Right lung (tissue), 5 donors: ENCODE measurements around the gene B4GAT1. TPM values are rescaled to one million over a fixed set of nuclear protein-coding genes. Genes with fewer than 3 reads are reported as not detected.
"Not testable (repeated sequence)": the region's sequence is repeated elsewhere in the genome, so short reads cannot be mapped to it uniquely, and the experiment has no call there.

Experiments used
- DNase-seq, 2 donors: peaks; one replicate each; pipeline ENCODE4 v3.0.0-alpha.2; 2013
- polyA plus RNA-seq, 5 donors: library from polyadenylated mRNA; unstranded; fragments of 120-200 nt; gene quantifications; one replicate each; pipeline versions ENCODE4 v1.2.1 to v1.2.3, GENCODE V29; 2013; ENCODE audit warnings: inconsistent platforms in 1 of 5, low replicate concordance in 1 of 5; ENCODE audit not compliant: insufficient read length in 5 of 5, insufficient read depth in 1 of 5

The B4GAT1 gene
- polyA plus RNA-seq, 5 donors, result 28.1 to 38.5 (median 31.5) TPM

GRCh38 chr11:66326261-66327111 lies 20.9 kb downstream of the B4GAT1 start:
- DNase-seq, result no peak

GRCh38 chr11:66325263-66325671 lies 22.2 kb downstream of the B4GAT1 start:
- DNase-seq, result no peak

GRCh38 chr11:66324664-66325063 lies 22.8 kb downstream of the B4GAT1 start:
- DNase-seq, result no peak

- DNase-seq, result no peak
These were observed 23.7 kb downstream of the B4GAT1 start for GRCh38 chr11:66323684-66324083.

- no peak for DNase-seq
These were observed 24.5 kb downstream of the B4GAT1 start for GRCh38 chr11:66322732-66323427.

- DNase-seq, result no peak
These were observed 25.8 kb downstream of the B4GAT1 start for GRCh38 chr11:66321606-66322005.

GRCh38 chr11:66320748-66321147 lies 26.7 kb downstream of the B4GAT1 start:
- DNase-seq, result not testable (repeated sequence)

- not testable (repeated sequence) for DNase-seq
These were observed 27.1 kb downstream of the B4GAT1 start for GRCh38 chr11:66320289-66320688.

GRCh38 chr11:66318600-66318970 lies 28.8 kb downstream of the B4GAT1 start:
- no peak for DNase-seq

- DNase-seq, result peak; percentile 71 to 78
These were observed 29.5 kb downstream of the B4GAT1 start for GRCh38 chr11:66317723-66318599.

GRCh38 chr11:66317322-66317722 lies 30.1 kb downstream of the B4GAT1 start:
- DNase-seq, result peak; percentile 71 to 75

- DNase-seq, result peak; percentile 89 to 91
These were observed 30.6 kb downstream of the B4GAT1 start, which contains the start of gene CD248 for GRCh38 chr11:66316849-66317251. Gene CD248, minus strand, starts transcription at chr11:66317044. Its CDS starts 17 bp downstream, at chr11:66317027.

GRCh38 chr11:66315921-66316811 lies 31.3 kb downstream of the B4GAT1 start:
- DNase-seq, result no peak

- DNase-seq, result no peak
These were observed 31.9 kb downstream of the B4GAT1 start for GRCh38 chr11:66315498-66315885.

GRCh38 chr11:66314561-66315497 lies 32.6 kb downstream of the B4GAT1 start:
- no peak for DNase-seq

GRCh38 chr11:66314186-66314501 lies 33.3 kb downstream of the B4GAT1 start:
- no peak for DNase-seq

- DNase-seq, result peak in 1 of 2 donors; percentile 82
These were observed 33.9 kb downstream of the B4GAT1 start for GRCh38 chr11:66313321-66314185.

- DNase-seq, result peak; percentile 97 to 98
These were observed 34.7 kb downstream of the B4GAT1 start for GRCh38 chr11:66312549-66313320.
